ENCODE data around the gene ISLR2. TPM values are rescaled to one million over a fixed set of nuclear protein-coding genes. Genes with fewer than 3 reads are reported as not detected.
"Not testable (repeated sequence)": the region's sequence is repeated elsewhere in the genome, so short reads cannot be mapped to it uniquely, and the experiment has no call there.

Gene ISLR2
- not detected for total RNA-seq

- ATAC-seq (ENCODE audit: insufficient number of reproducible peaks, low FRiP score, low read depth) (no peak), DNase-seq (ENCODE audit: low spot score) (no peak)
- peak within 1 kb of the TSS; percentile 39 for H3K4me3 ChIP-seq
- no peaks in the 10 kb centered on the region for H3K9me3 ChIP-seq
- no peaks in the 10 kb centered on the region for H3K36me3 ChIP-seq
- peaks cover 45% of the 10 kb centered on the region for H3K27me3 ChIP-seq (replicated peaks; ENCODE audit: insufficient read depth)
- TF ChIP-seq CTCF (IDR thresholded peaks at IDR 0.05) = no peak
- peaks cover 23 to 33% of the 10 kb centered on the region in 2 donors for H3K4me1 ChIP-seq (ENCODE audit: control insufficient read depth in 1 of 2, low read depth in 2 of 2)
- no peak within 1 kb of the TSS for H3K27ac ChIP-seq
Observed at GRCh38 chr15:74130155-74130848, at the start of gene ISLR2. TSS of gene ISLR2 (plus strand) at chr15:74130586. CDS start at chr15:74132755, 2,169 bp downstream.

- not testable (repeated sequence) for H3K4me1 ChIP-seq (ENCODE audit: control insufficient read depth in 1 of 2, low read depth in 2 of 2); H3K27ac ChIP-seq; DNase-seq (ENCODE audit: low spot score); H3K9me3 ChIP-seq; H3K4me3 ChIP-seq; H3K27me3 ChIP-seq (replicated peaks; ENCODE audit: insufficient read depth); H3K36me3 ChIP-seq; ATAC-seq (ENCODE audit: insufficient number of reproducible peaks, low FRiP score, low read depth)
Observed at GRCh38 chr15:74082450-74082849, 47.9 kb upstream of the ISLR2 start, which contains the start of gene GOLGA6A. TSS of gene GOLGA6A (minus strand) at chr15:74082550. CDS start at chr15:74082509, 41 bp downstream.

- not testable (repeated sequence) for DNase-seq (ENCODE audit: low spot score); H3K4me1 ChIP-seq (ENCODE audit: control insufficient read depth in 1 of 2, low read depth in 2 of 2); H3K27ac ChIP-seq; H3K36me3 ChIP-seq; H3K27me3 ChIP-seq (replicated peaks; ENCODE audit: insufficient read depth); H3K9me3 ChIP-seq; H3K4me3 ChIP-seq; ATAC-seq (ENCODE audit: insufficient number of reproducible peaks, low FRiP score, low read depth)
Observed at GRCh38 chr15:74094567-74094966, 35.8 kb upstream of the ISLR2 start.

GRCh38 chr15:74095610-74096009, 34.8 kb upstream of the ISLR2 start:
- H3K27ac ChIP-seq; H3K36me3 ChIP-seq; DNase-seq (ENCODE audit: low spot score); H3K4me3 ChIP-seq; H3K27me3 ChIP-seq (replicated peaks; ENCODE audit: insufficient read depth); H3K4me1 ChIP-seq (ENCODE audit: control insufficient read depth in 1 of 2, low read depth in 2 of 2); ATAC-seq (ENCODE audit: insufficient number of reproducible peaks, low FRiP score, low read depth); H3K9me3 ChIP-seq: not testable (repeated sequence)

- H3K36me3 ChIP-seq; ATAC-seq (ENCODE audit: insufficient number of reproducible peaks, low FRiP score, low read depth); H3K4me1 ChIP-seq (ENCODE audit: control insufficient read depth in 1 of 2, low read depth in 2 of 2); H3K27me3 ChIP-seq (replicated peaks; ENCODE audit: insufficient read depth); H3K27ac ChIP-seq; DNase-seq (ENCODE audit: low spot score); H3K4me3 ChIP-seq; H3K9me3 ChIP-seq: not testable (repeated sequence)
Observed at GRCh38 chr15:74096753-74097474, 33.5 kb upstream of the ISLR2 start.

GRCh38 chr15:74099963-74100733, 30.2 kb upstream of the ISLR2 start:
- H3K36me3 ChIP-seq; H3K9me3 ChIP-seq; H3K4me1 ChIP-seq (ENCODE audit: control insufficient read depth in 1 of 2, low read depth in 2 of 2); H3K27me3 ChIP-seq (replicated peaks; ENCODE audit: insufficient read depth): not testable (repeated sequence)
- peak overlapping the region; percentile 75 for H3K4me3 ChIP-seq
- peak; percentile 50 for DNase-seq (ENCODE audit: low spot score)
- ATAC-seq (ENCODE audit: insufficient number of reproducible peaks, low FRiP score, low read depth) = peak; percentile 98
- H3K27ac ChIP-seq = peak overlapping the region in 1 of 2 donors; percentile 64

GRCh38 chr15:74108111-74108510, 22.3 kb upstream of the ISLR2 start:
- no peak for DNase-seq (ENCODE audit: low spot score)
- Histone ChIP-seq H3K27ac (no peak overlapping the region), H3K27me3 (replicated peaks; ENCODE audit: insufficient read depth) (no peaks in the 10 kb centered on the region), H3K4me3 (no peak overlapping the region), H3K36me3 (no peaks in the 10 kb centered on the region), H3K4me1 (ENCODE audit: control insufficient read depth in 1 of 2, low read depth in 2 of 2) (no peaks in the 10 kb centered on the region), H3K9me3 (no peaks in the 10 kb centered on the region)
- no peak for TF ChIP-seq CTCF (IDR thresholded peaks at IDR 0.05)
- no peak for ATAC-seq (ENCODE audit: insufficient number of reproducible peaks, low FRiP score, low read depth)

GRCh38 chr15:74108611-74109010, 21.8 kb upstream of the ISLR2 start:
- H3K4me3 ChIP-seq; H3K27me3 ChIP-seq (replicated peaks; ENCODE audit: insufficient read depth); DNase-seq (ENCODE audit: low spot score); ATAC-seq (ENCODE audit: insufficient number of reproducible peaks, low FRiP score, low read depth); H3K9me3 ChIP-seq; H3K36me3 ChIP-seq; H3K4me1 ChIP-seq (ENCODE audit: control insufficient read depth in 1 of 2, low read depth in 2 of 2); H3K27ac ChIP-seq: not testable (repeated sequence)
